GM12878 (cell line): ENCODE data around the gene SIK3. TPM values are rescaled to one million over a fixed set of nuclear protein-coding genes. Genes with fewer than 3 reads are reported as not detected.
A peak's percentile ranks its signal among the peaks of the same experiment; 100 is the strongest.

Source experiments
- BACH1 ChIP-seq: fragments of 450-650 bp; IDR thresholded peaks from 2 replicates; pipeline ENCODE4 v1.6.1; 2017; ENCODE audit warnings: mild to moderate bottlenecking, borderline replicate concordance
- BHLHE40 ChIP-seq, 2 experiments: fragments of 450-650 bp in 1 of 2; IDR thresholded peaks; 2 replicates each; pipeline ENCODE4 v1.6.1; 2011 to 2017; ENCODE audit warnings: low read depth in 2 of 2, borderline replicate concordance in 1 of 2, improper control_type of control experiment in 1 of 2, low read length in 1 of 2, mild to moderate bottlenecking in 1 of 2
- CBX5 ChIP-seq: sonication (generic); IDR thresholded peaks from 2 replicates; pipeline ENCODE4 v1.6.1; 2016; ENCODE audit warnings: low read depth, moderate library complexity, mild to moderate bottlenecking, inconsistent platforms
- CREB1 ChIP-seq: IDR thresholded peaks from 2 replicates; pipeline ENCODE4 v1.6.1; 2012; ENCODE audit warnings: low read depth, mild to moderate bottlenecking, inconsistent platforms
- HDAC6 ChIP-seq: fragments of 200-600 bp; sonication (generic); IDR thresholded peaks from one replicate; pipeline ENCODE4 v1.8.0; 2017; ENCODE audit warnings: antibody characterized with exemption; ENCODE audit not compliant: unreplicated experiment
- HDGF ChIP-seq: fragments of 450-650 bp; IDR thresholded peaks from 2 replicates; pipeline ENCODE4 v1.6.1; 2016; ENCODE audit warnings: antibody characterized with exemption
- IRF4 ChIP-seq: IDR thresholded peaks from 2 replicates; pipeline ENCODE4 v1.6.1; 2011; ENCODE audit warnings: low read depth, low read length
- NRF1 ChIP-seq: conservative IDR thresholded peaks from 2 replicates; pipeline ENCODE4 v1.6.1; 2011; ENCODE audit warnings: mild to moderate bottlenecking, low read depth, low read length, improper control_type of control experiment
- POLR2A ChIP-seq: IDR thresholded peaks from 2 replicates; pipeline ENCODE4 v1.6.1; 2011; ENCODE audit warnings: low read depth, mild to moderate bottlenecking, low read length
- POLR2AphosphoS5 ChIP-seq: IDR thresholded peaks from 2 replicates; pipeline ENCODE4 v1.6.1; 2011; ENCODE audit warnings: mild to moderate bottlenecking, low read length, inconsistent platforms
- RUNX3 ChIP-seq: IDR thresholded peaks from 2 replicates; pipeline ENCODE4 v1.6.1; 2012; ENCODE audit warnings: low read length, inconsistent platforms
- SMC3 ChIP-seq: IDR thresholded peaks from 2 replicates; pipeline ENCODE4 v1.6.1; 2011; ENCODE audit warnings: low read length, improper control_type of control experiment, borderline replicate concordance
- SPI1 ChIP-seq: IDR thresholded peaks from 2 replicates; pipeline ENCODE4 v1.6.1; 2011; ENCODE audit warnings: low read depth, mild to moderate bottlenecking, low read length, moderate library complexity, borderline replicate concordance; ENCODE audit not compliant: insufficient read depth
- SREBF1 ChIP-seq: IDR thresholded peaks from 2 replicates; pipeline ENCODE4 v1.6.1; 2012; ENCODE audit warnings: mild to moderate bottlenecking, low read length
- TAF1 ChIP-seq: IDR thresholded peaks from 2 replicates; pipeline ENCODE4 v1.6.1; 2011; ENCODE audit warnings: mild to moderate bottlenecking, low read depth, low read length, borderline replicate concordance
- TCF12 ChIP-seq: IDR thresholded peaks from 2 replicates; pipeline ENCODE4 v1.6.1; 2011; ENCODE audit warnings: low read depth, mild to moderate bottlenecking, low read length
- TCF3 ChIP-seq: IDR thresholded peaks from 2 replicates; pipeline ENCODE4 v1.6.1; 2012; ENCODE audit warnings: low read depth, mild to moderate bottlenecking, low read length, borderline replicate concordance; ENCODE audit not compliant: insufficient read depth
- YY1 ChIP-seq: IDR thresholded peaks from 2 replicates; pipeline ENCODE4 v1.6.1; 2011; ENCODE audit warnings: low read depth, mild to moderate bottlenecking, low read length
- ZNF622 ChIP-seq: fragments of 450-650 bp; IDR thresholded peaks from 2 replicates; pipeline ENCODE4 v1.6.1; 2017; ENCODE audit warnings: mild to moderate bottlenecking, inconsistent platforms
- ZNF687 ChIP-seq: fragments of 450-650 bp; IDR thresholded peaks from 2 replicates; pipeline ENCODE4 v1.6.1; 2017; ENCODE audit warnings: mild to moderate bottlenecking, moderate library complexity
- polyA plus RNA-seq, 11 experiments: library from polyadenylated mRNA; depleted of rRNA in 4 of 11; unstranded in 6 of 11; stranded (reverse) in 5 of 11; fragments of >200 nt; fragmentation: Nextera tagmentation in 4 of 11; fragmentation: Illumina TruSeq in 1 of 11; extraction: Ambion mirVana in 4 of 11; extraction: Trizol in 1 of 11; gene quantifications; 1 replicate in 1 of 11; 2 replicates in 10 of 11; pipeline versions ENCODE4 v1.2.1 to v1.2.3, GENCODE V29; 2011 to 2016; ENCODE audit warnings: inconsistent platforms in 2 of 11, missing spikeins in 2 of 11, low read depth in 1 of 11
- total RNA-seq, 4 experiments: library from RNA; depleted of rRNA in 3 of 4; stranded (reverse); fragments of >200 nt in 3 of 4; fragmentation: Illumina TruSeq in 1 of 4; extraction: Trizol in 1 of 4; gene quantifications; 2 replicates each; pipeline versions ENCODE4 v1.2.1 to v1.2.3, GENCODE V29; 2013 to 2021
- TF ChIP-seq, protein P1 (sequence below): fragments of 450-650 bp; conservative IDR thresholded peaks from 2 replicates; pipeline ENCODE4 v1.6.1; 2017; ENCODE audit warnings: mild to moderate bottlenecking, moderate library complexity

SIK3 gene
- total and polyA plus RNA-seq, 10 of the 15 experiments (the other 5 are each of a cell fraction or from before 2014, with no cell fraction given), result 2.5 to 31.9 (median 11.1) TPM

- TF ChIP-seq ZNF687 (peak; percentile 74), POLR2AphosphoS5 (peak; percentile 56; the same call in 1 of the 2 replicates), NRF1 (peak; percentile 52), SMC3 (peak; percentile 64), CBX5 (peak; percentile 92; the same call in 1 of the 2 replicates), YY1 (peak; percentile 37; the same call in 1 of the 2 replicates), RUNX3 (peak; percentile 45; the same call in 1 of the 2 replicates), CREB1 (0 out of 2 replicates have a peak, but pooled peaks have one; percentile 13), SPI1 (no peak), BACH1 (peak; percentile 42; the same call in 1 of the 2 replicates), TCF3 (0 out of 2 replicates have a peak, but pooled peaks have one; percentile 43), HDGF (peak; percentile 82; the same call in 1 of the 2 replicates), IRF4 (0 out of 2 replicates have a peak, but pooled peaks have one; percentile 35), BHLHE40 (IDR thresholded peaks at IDR 0.05; ENCODE audit: borderline replicate concordance in 1 of 2, low read depth in 2 of 2, low read length in 1 of 2) (peak; percentile 77 to 92), ZNF622 (no peak), HDAC6 (peak; percentile 93), TAF1 (peak; percentile 45; the same call in 1 of the 2 replicates), SREBF1 (no peak), POLR2A (peak; percentile 83), TCF12 (0 out of 2 replicates have a peak, but pooled peaks have one; percentile 32)
- TF ChIP-seq, protein P1, sequence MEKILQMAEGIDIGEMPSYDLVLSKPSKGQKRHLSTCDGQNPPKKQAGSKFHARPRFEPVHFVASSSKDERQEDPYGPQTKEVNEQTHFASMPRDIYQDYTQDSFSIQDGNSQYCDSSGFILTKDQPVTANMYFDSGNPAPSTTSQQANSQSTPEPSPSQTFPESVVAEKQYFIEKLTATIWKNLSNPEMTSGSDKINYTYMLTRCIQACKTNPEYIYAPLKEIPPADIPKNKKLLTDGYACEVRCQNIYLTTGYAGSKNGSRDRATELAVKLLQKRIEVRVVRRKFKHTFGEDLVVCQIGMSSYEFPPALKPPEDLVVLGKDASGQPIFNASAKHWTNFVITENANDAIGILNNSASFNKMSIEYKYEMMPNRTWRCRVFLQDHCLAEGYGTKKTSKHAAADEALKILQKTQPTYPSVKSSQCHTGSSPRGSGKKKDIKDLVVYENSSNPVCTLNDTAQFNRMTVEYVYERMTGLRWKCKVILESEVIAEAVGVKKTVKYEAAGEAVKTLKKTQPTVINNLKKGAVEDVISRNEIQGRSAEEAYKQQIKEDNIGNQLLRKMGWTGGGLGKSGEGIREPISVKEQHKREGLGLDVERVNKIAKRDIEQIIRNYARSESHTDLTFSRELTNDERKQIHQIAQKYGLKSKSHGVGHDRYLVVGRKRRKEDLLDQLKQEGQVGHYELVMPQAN, result no peak
Observed at GRCh38 chr11:116835791-116836631, 262.2 kb downstream of the SIK3 start (continued).
